HL-60 (cell line): ENCODE measurements around the gene EIPR1.

Source experiments
- DNase-seq, 2 experiments: peaks; one replicate each; pipeline ENCODE4 v3.0.0-alpha.2; 2010 to 2020; ENCODE audit warnings: low read depth in 1 of 2, low spot score in 1 of 2
- H3K27ac ChIP-seq: fragments of 250-450 bp; sonication (Bioruptor Pico); replicated peaks from 2 replicates; pipeline ENCODE4 v1.5.1; 2020; ENCODE audit warnings: mild to moderate bottlenecking, moderate library complexity
- H3K27me3 ChIP-seq: fragments of 250-450 bp; sonication (Bioruptor Pico); 2 replicates; pipeline ENCODE4 v1.5.1; 2021; ENCODE audit warnings: mild to moderate bottlenecking, moderate library complexity; ENCODE audit not compliant: insufficient read depth, poor library complexity, severe bottlenecking
- H3K4me3 ChIP-seq: replicated peaks from 2 replicates; pipeline ENCODE4 v1.5.1; 2011; ENCODE audit warnings: mild to moderate bottlenecking, control low read depth, low read length; ENCODE audit not compliant: insufficient read depth
- GABPA ChIP-seq: IDR thresholded peaks from 2 replicates; pipeline ENCODE4 v1.6.1; 2012; ENCODE audit warnings: low read depth
- POLR2AphosphoS5 ChIP-seq: IDR thresholded peaks from 2 replicates; pipeline ENCODE4 v1.6.1; 2012; ENCODE audit warnings: low read depth
- SPI1 ChIP-seq: IDR thresholded peaks from 2 replicates; pipeline ENCODE4 v1.6.1; 2012; ENCODE audit warnings: low read depth, mild to moderate bottlenecking, borderline replicate concordance
- TF ChIP-seq, protein P1 (sequence below): IDR thresholded peaks from 2 replicates; pipeline ENCODE4 v1.6.1; 2012; ENCODE audit warnings: low read depth; ENCODE audit not compliant: insufficient replicate concordance
- TF ChIP-seq, protein P2 (sequence below): IDR thresholded peaks from one replicate; pipeline ENCODE4 v1.5.1; 2011; ENCODE audit warnings: low read length, control low read depth, inconsistent platforms; ENCODE audit not compliant: insufficient read depth

Gene EIPR1

DNA sequence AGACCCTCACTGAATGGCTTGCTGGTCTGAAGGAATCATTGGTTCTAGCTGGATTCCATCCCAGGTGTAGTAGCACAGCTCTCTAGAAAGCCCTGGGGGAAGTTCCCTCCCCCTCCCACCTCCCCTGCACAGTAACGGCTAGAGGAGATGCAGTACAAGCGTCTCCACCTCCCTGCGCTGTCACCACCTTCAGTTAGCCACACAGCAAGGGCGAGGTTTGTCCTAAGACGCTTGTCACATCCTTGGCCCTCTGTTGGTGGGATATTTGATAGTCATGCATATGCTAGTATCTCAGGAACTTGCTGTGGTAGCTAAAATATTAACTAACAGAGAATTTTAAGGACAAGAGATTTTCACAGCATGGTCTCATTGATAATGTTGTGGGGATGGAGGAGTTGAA is 21.2 kb upstream of the EIPR1 start:
- no peak overlapping the region for H3K27ac ChIP-seq
- H3K27me3 ChIP-seq: no peaks in the 10 kb centered on the region
- no peak for DNase-seq
- H3K4me3 ChIP-seq: no peak overlapping the region
- TF ChIP-seq, protein P1, sequence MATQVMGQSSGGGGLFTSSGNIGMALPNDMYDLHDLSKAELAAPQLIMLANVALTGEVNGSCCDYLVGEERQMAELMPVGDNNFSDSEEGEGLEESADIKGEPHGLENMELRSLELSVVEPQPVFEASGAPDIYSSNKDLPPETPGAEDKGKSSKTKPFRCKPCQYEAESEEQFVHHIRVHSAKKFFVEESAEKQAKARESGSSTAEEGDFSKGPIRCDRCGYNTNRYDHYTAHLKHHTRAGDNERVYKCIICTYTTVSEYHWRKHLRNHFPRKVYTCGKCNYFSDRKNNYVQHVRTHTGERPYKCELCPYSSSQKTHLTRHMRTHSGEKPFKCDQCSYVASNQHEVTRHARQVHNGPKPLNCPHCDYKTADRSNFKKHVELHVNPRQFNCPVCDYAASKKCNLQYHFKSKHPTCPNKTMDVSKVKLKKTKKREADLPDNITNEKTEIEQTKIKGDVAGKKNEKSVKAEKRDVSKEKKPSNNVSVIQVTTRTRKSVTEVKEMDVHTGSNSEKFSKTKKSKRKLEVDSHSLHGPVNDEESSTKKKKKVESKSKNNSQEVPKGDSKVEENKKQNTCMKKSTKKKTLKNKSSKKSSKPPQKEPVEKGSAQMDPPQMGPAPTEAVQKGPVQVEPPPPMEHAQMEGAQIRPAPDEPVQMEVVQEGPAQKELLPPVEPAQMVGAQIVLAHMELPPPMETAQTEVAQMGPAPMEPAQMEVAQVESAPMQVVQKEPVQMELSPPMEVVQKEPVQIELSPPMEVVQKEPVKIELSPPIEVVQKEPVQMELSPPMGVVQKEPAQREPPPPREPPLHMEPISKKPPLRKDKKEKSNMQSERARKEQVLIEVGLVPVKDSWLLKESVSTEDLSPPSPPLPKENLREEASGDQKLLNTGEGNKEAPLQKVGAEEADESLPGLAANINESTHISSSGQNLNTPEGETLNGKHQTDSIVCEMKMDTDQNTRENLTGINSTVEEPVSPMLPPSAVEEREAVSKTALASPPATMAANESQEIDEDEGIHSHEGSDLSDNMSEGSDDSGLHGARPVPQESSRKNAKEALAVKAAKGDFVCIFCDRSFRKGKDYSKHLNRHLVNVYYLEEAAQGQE: no peak
- TF ChIP-seq POLR2AphosphoS5: no peak
- TF ChIP-seq, protein P2, sequence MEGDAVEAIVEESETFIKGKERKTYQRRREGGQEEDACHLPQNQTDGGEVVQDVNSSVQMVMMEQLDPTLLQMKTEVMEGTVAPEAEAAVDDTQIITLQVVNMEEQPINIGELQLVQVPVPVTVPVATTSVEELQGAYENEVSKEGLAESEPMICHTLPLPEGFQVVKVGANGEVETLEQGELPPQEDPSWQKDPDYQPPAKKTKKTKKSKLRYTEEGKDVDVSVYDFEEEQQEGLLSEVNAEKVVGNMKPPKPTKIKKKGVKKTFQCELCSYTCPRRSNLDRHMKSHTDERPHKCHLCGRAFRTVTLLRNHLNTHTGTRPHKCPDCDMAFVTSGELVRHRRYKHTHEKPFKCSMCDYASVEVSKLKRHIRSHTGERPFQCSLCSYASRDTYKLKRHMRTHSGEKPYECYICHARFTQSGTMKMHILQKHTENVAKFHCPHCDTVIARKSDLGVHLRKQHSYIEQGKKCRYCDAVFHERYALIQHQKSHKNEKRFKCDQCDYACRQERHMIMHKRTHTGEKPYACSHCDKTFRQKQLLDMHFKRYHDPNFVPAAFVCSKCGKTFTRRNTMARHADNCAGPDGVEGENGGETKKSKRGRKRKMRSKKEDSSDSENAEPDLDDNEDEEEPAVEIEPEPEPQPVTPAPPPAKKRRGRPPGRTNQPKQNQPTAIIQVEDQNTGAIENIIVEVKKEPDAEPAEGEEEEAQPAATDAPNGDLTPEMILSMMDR: no peak
- TF ChIP-seq SPI1: no peak
- TF ChIP-seq GABPA: no peak

DNA sequence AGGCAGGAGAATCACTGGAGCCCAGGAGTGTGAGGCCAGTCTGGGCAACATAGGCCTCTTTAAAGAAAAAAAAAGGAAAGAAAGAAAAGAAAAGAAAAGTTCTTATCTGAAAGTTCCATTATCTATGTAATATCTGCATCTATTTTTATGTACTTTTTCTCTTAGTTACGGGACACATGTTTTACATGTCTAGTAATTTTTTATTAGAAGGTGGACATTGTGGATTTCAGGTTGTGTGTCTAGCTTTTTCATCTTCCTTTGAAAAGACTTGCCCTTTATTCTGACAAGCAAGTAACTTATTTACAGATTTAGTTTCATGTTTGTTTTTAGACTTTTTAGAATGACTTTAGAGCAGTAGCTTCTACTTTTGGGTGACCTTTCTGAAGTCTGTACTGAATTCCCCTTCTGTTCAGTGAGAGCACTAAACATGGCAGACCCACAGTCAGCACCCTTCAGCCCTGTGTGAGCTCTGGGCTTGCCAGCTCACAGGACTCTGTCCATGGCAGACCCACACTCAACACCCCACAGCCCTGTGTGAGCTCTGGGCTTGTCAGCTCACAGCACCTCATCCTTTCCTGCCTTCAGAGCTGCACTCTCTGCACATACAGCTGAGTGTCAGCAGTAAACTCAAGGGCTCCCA is 19.4 kb upstream of the EIPR1 start:
- H3K4me3 ChIP-seq: no peak overlapping the region
- H3K27me3 ChIP-seq: no peaks in the 10 kb centered on the region
- no peak overlapping the region for H3K27ac ChIP-seq
- no peak for DNase-seq
- TF ChIP-seq POLR2AphosphoS5: no peak
- TF ChIP-seq, protein P1: no peak
- TF ChIP-seq GABPA: no peak
- TF ChIP-seq SPI1: no peak
- TF ChIP-seq, protein P2: no peak

DNA sequence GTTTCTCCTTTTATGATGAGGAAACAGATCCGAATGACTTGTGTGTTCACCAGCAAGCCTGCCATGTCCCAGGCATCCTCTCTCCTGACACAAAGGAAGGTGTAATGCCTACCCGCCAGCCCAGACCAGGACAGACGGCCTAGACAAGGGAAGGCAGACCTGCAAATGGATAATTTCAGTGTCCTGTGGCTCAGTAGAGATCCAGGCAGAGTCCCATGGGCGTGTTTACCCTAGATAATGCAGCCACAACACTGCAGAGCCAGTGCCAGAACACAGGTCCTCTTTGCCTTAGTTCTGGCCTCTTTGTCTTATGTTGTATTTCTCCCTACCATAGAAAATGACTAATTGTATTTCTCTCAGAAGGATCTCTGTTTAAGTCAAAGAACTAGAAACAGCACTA is 14.6 kb upstream of the EIPR1 start:
- DNase-seq: no peak
- TF ChIP-seq POLR2AphosphoS5: no peak
- no peak for TF ChIP-seq GABPA
- TF ChIP-seq, protein P2: no peak
- TF ChIP-seq, protein P1: no peak
- TF ChIP-seq SPI1: no peak
- no peaks in the 10 kb centered on the region for H3K27me3 ChIP-seq
- H3K27ac ChIP-seq: no peak overlapping the region
- no peak overlapping the region for H3K4me3 ChIP-seq
